ENCODE results near the gene FOXP1. TPM values are rescaled to one million over a fixed set of nuclear protein-coding genes. Genes with fewer than 3 reads are reported as not detected.

Gene FOXP1
- total and polyA plus RNA-seq, 2 donors (not counting 1 experiment from before 2014, with no cell fraction given) = 70.3 to 101 TPM

GRCh38 chr3:70974747-70975146 lies 608.8 kb downstream of the FOXP1 start:
- Histone ChIP-seq H3K79me2 (ENCODE audit: control insufficient read depth, insufficient read depth, low read length) (peaks cover 15% of the 10 kb centered on the region), H3K27ac (ENCODE audit: insufficient read depth, low read length) (no peak overlapping the region), H3K4me1 (ENCODE audit: control insufficient read depth, extremely low read depth, insufficient read depth, low read length) (no peaks in the 10 kb centered on the region), H3K36me3 (ENCODE audit: control insufficient read depth, insufficient read depth, low read length) (peaks cover 18% of the 10 kb centered on the region), H3K27me3 (ENCODE audit: control insufficient read depth, insufficient read depth, low read length) (no peaks in the 10 kb centered on the region), H2AFZ (ENCODE audit: low read length) (no peak overlapping the region), H3K4me3 (replicated peaks in 1 of 4; ENCODE audit: control extremely low read depth in 1 of 4, insufficient read depth in 1 of 4, low read depth in 3 of 4, low read length in 4 of 4) (no peak overlapping the region), H3K9ac (ENCODE audit: insufficient read depth, low read length) (no peak overlapping the region), H3K4me2 (ENCODE audit: extremely low read depth, insufficient read depth, low read length) (no peak overlapping the region), H4K20me1 (ENCODE audit: control insufficient read depth, extremely low read depth, insufficient read depth, low read length) (no peaks in the 10 kb centered on the region), H3K9me3 (ENCODE audit: control insufficient read depth, insufficient read depth, low read depth, low read length) (no peaks in the 10 kb centered on the region)
- TF ChIP-seq EZH2 (IDR thresholded peaks at IDR 0.05; ENCODE audit: low read length, missing control alignments) (no peak), CTCF (conservative IDR thresholded peaks at IDR 0.05 in 1 of 2, IDR thresholded peaks at IDR 0.05 in 1 of 2; ENCODE audit: low read depth in 1 of 2, low read length in 2 of 2) (no peak)
- peak in 1 of 2 donors; percentile 70 for DNase-seq (ENCODE audit: low read depth in 2 of 2)

- Histone ChIP-seq H3K27ac (ENCODE audit: insufficient read depth, low read length) (no peak overlapping the region), H3K79me2 (ENCODE audit: control insufficient read depth, insufficient read depth, low read length) (peaks cover 10% of the 10 kb centered on the region)
These were observed 610.0 kb downstream of the FOXP1 start for GRCh38 chr3:70973558-70973957.

GRCh38 chr3:70972855-70973254 lies 610.7 kb downstream of the FOXP1 start:
- no peak for DNase-seq (ENCODE audit: low read depth in 2 of 2)
- no peaks in the 10 kb centered on the region for H3K27me3 ChIP-seq (ENCODE audit: control insufficient read depth, insufficient read depth, low read length)
- TF ChIP-seq EZH2 (IDR thresholded peaks at IDR 0.05; ENCODE audit: low read length, missing control alignments) (no peak), CTCF (conservative IDR thresholded peaks at IDR 0.05 in 1 of 2, IDR thresholded peaks at IDR 0.05 in 1 of 2; ENCODE audit: low read depth in 1 of 2, low read length in 2 of 2) (no peak)
- H3K4me2 ChIP-seq (ENCODE audit: extremely low read depth, insufficient read depth, low read length) = no peak overlapping the region
- no peaks in the 10 kb centered on the region for H4K20me1 ChIP-seq (ENCODE audit: control insufficient read depth, extremely low read depth, insufficient read depth, low read length)
- no peak overlapping the region for H3K9ac ChIP-seq (ENCODE audit: insufficient read depth, low read length)
- peaks cover 19% of the 10 kb centered on the region for H3K36me3 ChIP-seq (ENCODE audit: control insufficient read depth, insufficient read depth, low read length)
- H3K27ac ChIP-seq (ENCODE audit: insufficient read depth, low read length) = no peak overlapping the region
- no peaks in the 10 kb centered on the region for H3K9me3 ChIP-seq (ENCODE audit: control insufficient read depth, insufficient read depth, low read depth, low read length)
- no peak overlapping the region for H2AFZ ChIP-seq (ENCODE audit: low read length)
- peaks cover 6% of the 10 kb centered on the region for H3K79me2 ChIP-seq (ENCODE audit: control insufficient read depth, insufficient read depth, low read length)
- H3K4me1 ChIP-seq (ENCODE audit: control insufficient read depth, extremely low read depth, insufficient read depth, low read length) = no peaks in the 10 kb centered on the region
- no peak overlapping the region for H3K4me3 ChIP-seq (replicated peaks in 1 of 4; ENCODE audit: control extremely low read depth in 1 of 4, insufficient read depth in 1 of 4, low read depth in 3 of 4, low read length in 4 of 4)

More at GRCh38 chr3:70973558-70973957, 610.0 kb downstream of the FOXP1 start:
- H3K36me3 ChIP-seq (ENCODE audit: control insufficient read depth, insufficient read depth, low read length) = peaks cover 20% of the 10 kb centered on the region
- DNase-seq (ENCODE audit: low read depth in 2 of 2) = peak; percentile 75 to 85
- H3K27me3 ChIP-seq (ENCODE audit: control insufficient read depth, insufficient read depth, low read length) = no peaks in the 10 kb centered on the region
- H3K4me3 ChIP-seq (replicated peaks in 1 of 4; ENCODE audit: control extremely low read depth in 1 of 4, insufficient read depth in 1 of 4, low read depth in 3 of 4, low read length in 4 of 4) = no peak overlapping the region
- no peaks in the 10 kb centered on the region for H3K4me1 ChIP-seq (ENCODE audit: control insufficient read depth, extremely low read depth, insufficient read depth, low read length)
- no peaks in the 10 kb centered on the region for H4K20me1 ChIP-seq (ENCODE audit: control insufficient read depth, extremely low read depth, insufficient read depth, low read length)
- H3K9ac ChIP-seq (ENCODE audit: insufficient read depth, low read length) = no peak overlapping the region
- no peaks in the 10 kb centered on the region for H3K9me3 ChIP-seq (ENCODE audit: control insufficient read depth, insufficient read depth, low read depth, low read length)
- TF ChIP-seq EZH2 (IDR thresholded peaks at IDR 0.05; ENCODE audit: low read length, missing control alignments) = no peak
- no peak for TF ChIP-seq CTCF (conservative IDR thresholded peaks at IDR 0.05 in 1 of 2, IDR thresholded peaks at IDR 0.05 in 1 of 2; ENCODE audit: low read depth in 1 of 2, low read length in 2 of 2)
- no peak overlapping the region for H3K4me2 ChIP-seq (ENCODE audit: extremely low read depth, insufficient read depth, low read length)
- no peak overlapping the region for H2AFZ ChIP-seq (ENCODE audit: low read length)

All from fibroblast of lung (primary cell).